IMR-90 (cell line): Measurements from ENCODE around the gene SRRD. TPM values are rescaled to one million over a fixed set of nuclear protein-coding genes. Genes with fewer than 3 reads are reported as not detected.

Source experiments
- ATAC-seq: fragments of 200-7000 bp; cut with Tn5 transposase; 2 replicates; pipeline ENCODE4 v1.9.1; 2020; ENCODE audit warnings: low read depth, mild to moderate bottlenecking, moderate library complexity
- BruUV-seq: library from RNA; stranded (reverse); fragments of 400-500 nt; replicated peaks from 2 replicates; lab custom pipeline; 2021; lab: Mats Ljungman, UMichigan
- CTCF ChIA-PET: fragments of 300-600 bp; formaldehyde crosslinking; extraction: SDS; loops from one replicate; lab custom pipeline; 2021; ENCODE audit warnings: antibody characterized with exemption; lab: Yijun Ruan, JAX
- POLR2A ChIA-PET: fragments of 300-600 bp; sonication (Branson Sonifier 250); formaldehyde crosslinking; loops from one replicate; lab custom pipeline; 2022; ENCODE audit warnings: antibody characterized with exemption; ENCODE audit not compliant: unreplicated experiment; lab: Charles Lee
- DNase-seq: peaks from one replicate; pipeline ENCODE4 v3.0.0; 2013
- H2AFZ ChIP-seq: replicated peaks from 2 replicates; pipeline ENCODE3; 2013; ENCODE audit warnings: low read length, mild to moderate bottlenecking; ENCODE audit not compliant: poor library complexity
- H2AK5ac ChIP-seq: 2 replicates; pipeline ENCODE4 v1.6.1; 2013; ENCODE audit warnings: low read depth, low read length, inconsistent platforms
- H2AK9ac ChIP-seq: replicated peaks from 2 replicates; pipeline ENCODE3; 2013; ENCODE audit warnings: mild to moderate bottlenecking, low read depth, low read length, moderate library complexity; ENCODE audit not compliant: poor library complexity
- H2BK120ac ChIP-seq: 2 replicates; pipeline ENCODE4 v1.6.1; 2013; ENCODE audit warnings: low read depth, low read length, inconsistent platforms
- H2BK15ac ChIP-seq: 3 replicates; pipeline ENCODE4 v1.6.1; 2013; ENCODE audit warnings: low read depth, low read length, inconsistent platforms
- H2BK20ac ChIP-seq: 2 replicates; pipeline ENCODE4 v1.6.1; 2013; ENCODE audit warnings: low read depth, mild to moderate bottlenecking, inconsistent platforms, low read length, moderate library complexity
- H2BK5ac ChIP-seq: 2 replicates; pipeline ENCODE4 v1.6.1; 2013; ENCODE audit warnings: mild to moderate bottlenecking, low read depth, low read length, inconsistent platforms; ENCODE audit not compliant: poor library complexity, severe bottlenecking
- H3K14ac ChIP-seq: replicated peaks from 2 replicates; pipeline ENCODE4 v1.6.1; 2013; ENCODE audit warnings: low read depth, low read length, inconsistent platforms
- H3K18ac ChIP-seq: 2 replicates; pipeline ENCODE4 v1.6.1; 2013; ENCODE audit warnings: low read depth, low read length, control low read depth
- H3K23ac ChIP-seq: 2 replicates; pipeline ENCODE4 v1.6.1; 2013; ENCODE audit warnings: low read depth, low read length, inconsistent platforms
- H3K27ac ChIP-seq: 2 replicates; pipeline ENCODE4 v1.5.1; 2013; ENCODE audit warnings: mild to moderate bottlenecking, control low read depth, low read length; ENCODE audit not compliant: insufficient read depth
- H3K27me3 ChIP-seq: 2 replicates; pipeline ENCODE4 v1.6.1; 2013; ENCODE audit warnings: low read length; ENCODE audit not compliant: control insufficient read depth, insufficient read depth
- H3K36me3 ChIP-seq: 2 replicates; pipeline ENCODE4 v1.6.1; 2013; ENCODE audit warnings: low read length, mixed read lengths; ENCODE audit not compliant: control insufficient read depth, insufficient read depth
- H3K4ac ChIP-seq: 2 replicates; pipeline ENCODE4 v1.6.1; 2013; ENCODE audit warnings: low read depth, low read length, inconsistent platforms
- H3K4me1 ChIP-seq: 2 replicates; pipeline ENCODE4 v1.6.1; 2013; ENCODE audit warnings: low read length, mixed read lengths; ENCODE audit not compliant: control insufficient read depth, insufficient read depth
- H3K4me2 ChIP-seq: 2 replicates; pipeline ENCODE4 v1.6.1; 2013; ENCODE audit warnings: low read depth, mild to moderate bottlenecking, control low read depth, low read length, moderate library complexity
- H3K4me3 ChIP-seq: 2 replicates; pipeline ENCODE4 v1.5.1; 2013; ENCODE audit warnings: low read depth, mild to moderate bottlenecking, control low read depth, low read length, moderate library complexity; ENCODE audit not compliant: insufficient read depth
- H3K56ac ChIP-seq: 2 replicates; pipeline ENCODE4 v1.6.1; 2013; ENCODE audit warnings: low read length, inconsistent platforms; ENCODE audit not compliant: insufficient read depth; ENCODE audit errors: extremely low read depth
- H3K79me1 ChIP-seq, 2 experiments: 2 replicates each; pipeline ENCODE4 v1.6.1; 2013; ENCODE audit warnings: low read length in 2 of 2, inconsistent platforms in 1 of 2, low read depth in 1 of 2
- H3K9ac ChIP-seq: 2 replicates; pipeline ENCODE4 v1.6.1; 2013; ENCODE audit warnings: low read depth, low read length, control low read depth
- H3K9me1 ChIP-seq: 2 replicates; pipeline ENCODE4 v1.6.1; 2013; ENCODE audit warnings: low read length, inconsistent platforms; ENCODE audit not compliant: insufficient read depth
- H3K9me3 ChIP-seq: 2 replicates; pipeline ENCODE4 v1.6.1; 2013; ENCODE audit warnings: low read length; ENCODE audit not compliant: control insufficient read depth, insufficient read depth
- H4K20me1 ChIP-seq: 2 replicates; pipeline ENCODE4 v1.6.1; 2013; ENCODE audit warnings: low read length, inconsistent platforms; ENCODE audit not compliant: insufficient read depth
- H4K5ac ChIP-seq: 2 replicates; pipeline ENCODE4 v1.6.1; 2013; ENCODE audit warnings: mild to moderate bottlenecking, low read depth, low read length, control low read depth
- H4K8ac ChIP-seq, 2 experiments: 2 replicates each; pipeline ENCODE4 v1.6.1; 2013; ENCODE audit warnings: low read depth in 2 of 2, low read length in 2 of 2, control low read depth in 1 of 2, inconsistent platforms in 1 of 2
- H4K91ac ChIP-seq: 2 replicates; pipeline ENCODE4 v1.6.1; 2013; ENCODE audit warnings: low read depth, low read length, inconsistent platforms; ENCODE audit not compliant: insufficient read depth
- BHLHE40 ChIP-seq: fragments of 150-350 bp; IDR thresholded peaks from 2 replicates; pipeline ENCODE4 v1.6.1; 2016; ENCODE audit warnings: mild to moderate bottlenecking, low read depth, low read length
- CEBPB ChIP-seq: IDR thresholded peaks from 2 replicates; pipeline ENCODE4 v1.6.1; 2012; ENCODE audit warnings: low read depth, low read length, improper control_type of control experiment
- CHD1 ChIP-seq: IDR thresholded peaks from 2 replicates; pipeline ENCODE4 v1.6.1; 2012; ENCODE audit warnings: low read depth, low read length, improper control_type of control experiment
- CTCF ChIP-seq: conservative IDR thresholded peaks from 2 replicates; pipeline ENCODE4 v1.5.1; 2012; ENCODE audit warnings: mild to moderate bottlenecking, low read depth, low read length, improper control_type of control experiment
- ELK1 ChIP-seq: fragments of 150-350 bp; IDR thresholded peaks from 2 replicates; pipeline ENCODE4 v1.6.1; 2016; ENCODE audit warnings: low read depth, mild to moderate bottlenecking, low read length, moderate library complexity, borderline replicate concordance
- FOS ChIP-seq: fragments of 150-350 bp; IDR thresholded peaks from 2 replicates; pipeline ENCODE4 v1.6.1; 2016; ENCODE audit warnings: low read depth, low read length
- MAFK ChIP-seq: IDR thresholded peaks from 2 replicates; pipeline ENCODE4 v1.6.1; 2012; ENCODE audit warnings: low read depth, low read length, improper control_type of control experiment
- MAZ ChIP-seq: IDR thresholded peaks from 2 replicates; pipeline ENCODE4 v1.6.1; 2012; ENCODE audit warnings: low read depth, mild to moderate bottlenecking, low read length, improper control_type of control experiment, moderate library complexity, borderline replicate concordance
- MXI1 ChIP-seq: IDR thresholded peaks from 2 replicates; pipeline ENCODE4 v1.6.1; 2012; ENCODE audit warnings: low read depth, mild to moderate bottlenecking, low read length, moderate library complexity, borderline replicate concordance
- NFE2L2 ChIP-seq: fragments of 150-350 bp; IDR thresholded peaks from 2 replicates; pipeline ENCODE4 v1.6.1; 2016; ENCODE audit warnings: low read depth, mild to moderate bottlenecking, low read length
- POLR2A ChIP-seq: IDR thresholded peaks from 2 replicates; pipeline ENCODE4 v1.6.1; 2012; ENCODE audit warnings: mild to moderate bottlenecking, low read depth, low read length
- RAD21 ChIP-seq: IDR thresholded peaks from 2 replicates; pipeline ENCODE4 v1.6.1; 2012; ENCODE audit warnings: low read length, improper control_type of control experiment
- RCOR1 ChIP-seq: IDR thresholded peaks from 2 replicates; pipeline ENCODE4 v1.6.1; 2012; ENCODE audit warnings: mild to moderate bottlenecking, low read length, improper control_type of control experiment; ENCODE audit not compliant: insufficient replicate concordance
- RFX5 ChIP-seq: IDR thresholded peaks from 2 replicates; pipeline ENCODE4 v1.8.0; 2012; ENCODE audit warnings: low read depth, mild to moderate bottlenecking, low read length, moderate library complexity
- SMC3 ChIP-seq: fragments of 150-350 bp; IDR thresholded peaks from 2 replicates; pipeline ENCODE4 v1.6.1; 2016; ENCODE audit warnings: low read depth, mild to moderate bottlenecking, antibody characterized with exemption, low read length, moderate library complexity
- USF2 ChIP-seq: fragments of 150-350 bp; IDR thresholded peaks from 2 replicates; pipeline ENCODE4 v1.6.1; 2017; ENCODE audit warnings: mild to moderate bottlenecking, antibody characterized with exemption, low read length, low read depth
- WGBS, 2 experiments: methylation state at CpG; one replicate each; pipeline versions ENCODE4 v1.1.5 to v1.1.7; 2013; ENCODE audit warnings: missing lambda C conversion rate in 2 of 2; ENCODE audit not compliant: insufficient read length in 1 of 2; ENCODE audit errors: extremely low coverage in 2 of 2; 5-methylcytosine and 5-hydroxymethylcytosine counted together
- dilution Hi-C: fragments of 300-500 bp; cut with HindIII; formaldehyde crosslinking; loops from one replicate; pipeline ENCODE4 v1.14.3; 2018; ENCODE audit warnings: low sequenced_read_pairs; ENCODE audit not compliant: unreplicated experiment
- in situ Hi-C: fragments of 300-500 bp; cut with MboI; formaldehyde crosslinking; loops from 3 replicates; pipeline ENCODE4 v1.14.3; 2019; ENCODE audit warnings: low sequenced_read_pairs, inconsistent platforms, mixed read lengths
- intact Hi-C: fragments of 100-400 bp; cut with micrococcal nuclease; formaldehyde crosslinking; loops from 2 replicates; pipeline ENCODE4 v1.10.0; 2022
- polyA plus RNA-seq, 3 experiments: library from polyadenylated mRNA; depleted of rRNA; stranded (reverse); fragments of >200 nt; gene quantifications; 2 replicates each; pipeline ENCODE4 v1.2.3, GENCODE V29; 2012; ENCODE audit warnings: low replicate concordance in 1 of 3
- total RNA-seq: library from RNA; depleted of rRNA; stranded (reverse); fragments of >200 nt; gene quantifications from 2 replicates; pipeline ENCODE4 v1.2.3, GENCODE V29; 2012

SRRD gene
- total and polyA plus RNA-seq, 2 of the 4 experiments (the other 2 are of a cell fraction) = 18.3 to 24.0 TPM

- DNase-seq (no peak), ATAC-seq (no peak)
- H3K9me1 ChIP-seq = no peaks in the 10 kb centered on the region
- no peak overlapping the region for H2BK20ac ChIP-seq
- H2AFZ ChIP-seq = no peak overlapping the region
- peaks cover 55% of the 10 kb centered on the region for H3K36me3 ChIP-seq
- no peak overlapping the region for H2AK5ac ChIP-seq
- no peak overlapping the region for H3K27ac ChIP-seq
- H2BK5ac ChIP-seq = no peak overlapping the region
- no peak overlapping the region for H4K5ac ChIP-seq
- no peak overlapping the region for H3K4me2 ChIP-seq
- H3K9me3 ChIP-seq = no peaks in the 10 kb centered on the region
- no peak overlapping the region for H3K4ac ChIP-seq
- H3K4me1 ChIP-seq = no peaks in the 10 kb centered on the region
- dilution Hi-C loops (no loop called here), in situ Hi-C loops (no loop called here), intact Hi-C loops (loop anchor here (5.0 kb wide), 1 partner anchor 89 kb away; the partner anchor contains the start of gene TPST2)
- TF ChIP-seq USF2 (no peak), ELK1 (no peak), CHD1 (no peak), CEBPB (no peak), MAZ (no peak), MXI1 (no peak), SMC3 (no peak), RCOR1 (no peak), RAD21 (no peak), NFE2L2 (no peak), FOS (no peak), CTCF (no peak), BHLHE40 (no peak), POLR2A (no peak), MAFK (no peak), RFX5 (no peak)
- H3K79me1 ChIP-seq = peaks cover 2 to 8% of the 10 kb centered on the region in 2 experiments; a peak in 2 of 4 replicates
- WGBS, 2 experiments = no CpG with 5 or more reads among the region's 1 CpG
- H4K91ac ChIP-seq = no peak overlapping the region
- no peaks in the 10 kb centered on the region for H3K27me3 ChIP-seq
- no peak overlapping the region for H3K4me3 ChIP-seq
- H3K56ac ChIP-seq = no peak overlapping the region
- POLR2A ChIA-PET = no interaction called here
- CTCF ChIA-PET = interaction anchor here (1.2 to 2.1 kb wide), 2 partner anchors 10 to 19 kb away, joined by 5 to 7 read pairs; partner anchors contain the start of genes HPS4 and SRRD
- H2BK120ac ChIP-seq = no peak overlapping the region
- BruUV-seq = no TSS peak
- H3K23ac ChIP-seq = no peak overlapping the region
- H3K14ac ChIP-seq = no peak overlapping the region
- no peaks in the 10 kb centered on the region for H4K20me1 ChIP-seq
- no peak overlapping the region for H4K8ac ChIP-seq
- no peak overlapping the region for H3K18ac ChIP-seq
- no peak overlapping the region for H2AK9ac ChIP-seq
- H3K9ac ChIP-seq = no peak overlapping the region
- H2BK15ac ChIP-seq = no peak overlapping the region
These were observed 20.1 kb downstream of the SRRD start for GRCh38 chr22:26503758-26504157.
